Tibial nerve (tissue), 3 donors: Measurements from ENCODE around the gene PDCD10.

ENCODE experiments used
- CTCF ChIP-seq, 5 experiments: fragments of 200-600 bp in 3 of 5; fragments of 450-650 bp in 2 of 5; sonication (generic) in 3 of 5; IDR thresholded peaks; one replicate each; pipeline ENCODE4 v1.5.1; 2016 to 2019; ENCODE audit warnings: antibody characterized with exemption in 5 of 5, mild to moderate bottlenecking in 3 of 5, moderate library complexity in 2 of 5
- POLR2A ChIP-seq, 2 donors: fragments of 450-650 bp; IDR thresholded peaks; one replicate each; pipeline ENCODE4 v1.6.1; 2017; ENCODE audit warnings: antibody characterized with exemption in 2 of 2, mild to moderate bottlenecking in 2 of 2, moderate library complexity in 2 of 2

GRCh38 chr3:167684388-167684993, 50.2 kb downstream of the PDCD10 start:
- TF ChIP-seq POLR2A (IDR thresholded peaks at IDR 0.05) (no peak), CTCF (IDR thresholded peaks at IDR 0.05) (peak; percentile 48 to 83 (median 52))
